ENCODE measurements around the gene KIAA1958. TPM values are rescaled to one million over a fixed set of nuclear protein-coding genes. Genes with fewer than 3 reads are reported as not detected.

The KIAA1958 gene
- polyA plus RNA-seq, 1 donor from 2014 or later = 0.98 TPM

DNA sequence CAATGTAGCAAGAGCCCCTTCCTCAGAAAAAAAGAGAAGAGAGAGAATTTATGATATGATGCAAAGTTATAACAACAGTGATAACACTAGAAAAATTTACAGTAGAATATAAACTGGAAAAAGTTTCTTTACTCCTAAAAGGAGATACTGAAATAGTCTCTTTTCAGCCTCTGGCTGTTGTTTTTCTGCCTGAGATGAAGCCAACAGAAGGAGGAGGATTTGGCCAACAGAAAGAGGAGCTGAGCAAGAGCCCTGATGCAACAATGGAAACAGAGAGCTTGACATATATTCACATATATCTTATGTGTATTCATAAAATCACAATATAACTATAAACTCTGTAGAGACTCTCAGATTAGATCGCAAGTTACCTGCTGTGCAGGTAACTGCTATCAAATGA is 122.2 kb downstream of the KIAA1958 start:
- H3K36me3 Mint-ChIP-seq = peaks cover 6% of the 10 kb centered on the region
- H3K9me3 Mint-ChIP-seq = no peaks in the 10 kb centered on the region
- no peak overlapping the region for H3K4me3 Mint-ChIP-seq
- no peaks in the 10 kb centered on the region for H3K4me1 Mint-ChIP-seq
- H3K27ac Mint-ChIP-seq = no peak overlapping the region
- H3K27me3 Mint-ChIP-seq = no peaks in the 10 kb centered on the region

GRCh38 chr9:112615584-112616266 is 129.1 kb downstream of the KIAA1958 start:
- Mint-ChIP-seq H3K27me3 (no peaks in the 10 kb centered on the region), H3K36me3 (peaks cover 8% of the 10 kb centered on the region)

DNA sequence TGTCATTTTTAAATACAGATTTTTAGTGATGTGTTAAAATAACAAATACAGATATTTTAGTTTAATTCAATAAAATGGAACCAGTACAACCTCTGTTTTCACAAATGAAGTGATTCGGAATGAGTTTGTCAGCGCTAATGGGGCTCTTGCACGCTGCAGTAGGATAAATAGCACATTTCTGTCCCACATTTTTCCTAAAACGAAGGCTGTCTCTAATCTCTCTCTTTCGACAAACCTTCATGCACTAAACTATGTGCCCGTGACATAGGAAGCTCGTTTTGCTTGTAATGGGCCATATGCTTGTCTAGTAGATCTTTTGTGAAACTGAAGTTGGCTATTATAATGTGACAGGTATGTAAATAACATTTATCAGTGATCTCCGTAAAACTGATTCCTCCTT is 130.7 kb downstream of the KIAA1958 start:
- Mint-ChIP-seq H3K27ac (no peak overlapping the region), H3K4me3 (no peak overlapping the region), H3K27me3 (no peaks in the 10 kb centered on the region), H3K36me3 (peaks cover 8% of the 10 kb centered on the region), H3K4me1 (peaks cover 3 to 8% (median 5%) of the 10 kb centered on the region in 3 donors), H3K9me3 (no peaks in the 10 kb centered on the region)

More at GRCh38 chr9:112615584-112616266, 129.1 kb downstream of the KIAA1958 start:
- Mint-ChIP-seq H3K4me1 (peaks cover 0 to 8% (median 5%) of the 10 kb centered on the region in 3 donors), H3K9me3 (no peaks in the 10 kb centered on the region), H3K27ac (no peak overlapping the region), H3K4me3 (no peak overlapping the region)

GRCh38 chr9:112618385-112619009 is 131.9 kb downstream of the KIAA1958 start:
- Mint-ChIP-seq H3K27ac (no peak overlapping the region), H3K27me3 (no peaks in the 10 kb centered on the region), H3K4me1 (peaks cover 3 to 8% (median 5%) of the 10 kb centered on the region in 3 donors), H3K36me3 (peaks cover 8% of the 10 kb centered on the region), H3K4me3 (no peak overlapping the region), H3K9me3 (no peaks in the 10 kb centered on the region)

- no peaks in the 10 kb centered on the region for H3K9me3 Mint-ChIP-seq
- H3K27me3 Mint-ChIP-seq = no peaks in the 10 kb centered on the region
These were observed 133.8 kb downstream of the KIAA1958 start for GRCh38 chr9:112620388-112620787.

GRCh38 chr9:112621018-112621655 is 134.5 kb downstream of the KIAA1958 start:
- H3K4me1 Mint-ChIP-seq = peaks cover 0 to 3% (median 2%) of the 10 kb centered on the region in 3 donors
- peaks cover 5% of the 10 kb centered on the region for H3K36me3 Mint-ChIP-seq
- no peak overlapping the region for H3K4me3 Mint-ChIP-seq
- H3K27me3 Mint-ChIP-seq = no peaks in the 10 kb centered on the region
- H3K9me3 Mint-ChIP-seq = no peaks in the 10 kb centered on the region
- no peak overlapping the region for H3K27ac Mint-ChIP-seq

More at GRCh38 chr9:112620388-112620787, 133.8 kb downstream of the KIAA1958 start:
- Mint-ChIP-seq H3K4me3 (no peak overlapping the region), H3K27ac (no peak overlapping the region), H3K4me1 (peaks cover 3 to 6% (median 4%) of the 10 kb centered on the region in 3 donors), H3K36me3 (peaks cover 5% of the 10 kb centered on the region)

DNA sequence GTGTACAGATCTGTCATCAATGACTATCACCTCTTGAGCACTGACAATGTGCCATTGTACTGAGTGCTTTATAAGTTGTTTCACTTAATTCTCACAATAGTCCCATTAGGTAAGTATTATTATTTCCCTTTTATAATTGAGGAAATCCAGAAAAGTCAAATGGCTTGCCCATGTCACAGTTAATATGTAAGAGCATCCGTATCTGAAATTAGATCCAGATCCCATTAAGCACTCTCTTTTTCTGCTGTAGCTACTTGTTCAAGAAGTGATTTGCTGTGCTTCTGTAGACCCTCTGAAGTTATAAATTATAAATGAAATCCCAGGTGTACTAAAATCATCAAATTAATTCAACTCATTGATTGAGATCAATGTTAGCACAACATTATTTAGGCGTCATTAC is 136.6 kb downstream of the KIAA1958 start:
- H3K4me1 Mint-ChIP-seq = peaks cover 0 to 3% (median 2%) of the 10 kb centered on the region in 3 donors
- peaks cover 1% of the 10 kb centered on the region for H3K36me3 Mint-ChIP-seq
- no peaks in the 10 kb centered on the region for H3K27me3 Mint-ChIP-seq
- H3K27ac Mint-ChIP-seq = no peak overlapping the region
- no peaks in the 10 kb centered on the region for H3K9me3 Mint-ChIP-seq
- H3K4me3 Mint-ChIP-seq = no peak overlapping the region

DNA sequence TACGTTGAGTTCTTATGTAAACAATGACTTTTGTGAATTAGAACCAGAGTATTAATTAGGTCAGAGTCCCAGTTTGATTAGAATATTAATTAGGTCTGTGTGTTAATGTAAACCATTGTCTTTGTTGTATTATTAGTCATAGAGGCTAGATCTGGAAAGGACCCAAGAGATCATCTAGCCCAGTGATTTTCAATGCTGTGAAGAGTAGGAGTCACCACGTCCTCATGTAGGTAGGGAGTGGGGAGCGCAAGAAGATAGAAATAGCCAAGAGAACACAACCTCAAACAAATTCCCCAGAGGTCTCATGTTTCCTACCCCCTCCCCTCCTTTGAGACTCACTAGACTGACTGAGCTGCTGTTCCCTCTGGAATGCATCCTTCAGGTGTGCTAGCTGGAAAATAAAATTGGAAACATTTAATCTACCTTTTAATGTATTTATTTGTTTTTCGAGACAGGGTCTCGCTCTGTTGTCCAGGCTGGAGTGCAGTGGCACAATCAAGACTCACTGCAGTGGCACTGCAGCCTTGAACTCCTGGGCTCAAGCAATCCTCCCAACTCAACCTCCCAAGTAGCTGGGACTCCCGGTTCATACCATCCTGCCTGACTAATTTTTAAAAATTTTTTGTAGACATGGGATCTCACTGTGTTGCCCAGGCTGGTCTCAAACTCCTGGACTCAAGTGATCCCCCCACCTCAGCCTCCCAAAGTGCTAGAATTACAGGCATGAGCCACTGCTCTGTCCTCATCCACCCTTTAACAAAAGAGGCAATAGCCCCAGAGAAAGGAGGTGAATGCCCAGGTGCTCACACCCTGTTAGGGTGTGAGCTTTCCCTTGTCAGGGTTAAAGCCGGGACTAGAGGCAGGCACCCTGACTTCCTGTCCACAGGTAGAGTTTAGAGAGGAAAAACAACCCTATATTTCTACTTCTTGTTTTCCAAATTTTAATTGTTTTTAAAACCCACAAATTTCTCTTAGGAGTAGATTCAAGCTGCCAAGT is 138.4 kb downstream of the KIAA1958 start:
- Mint-ChIP-seq H3K4me3 (no peak overlapping the region), H3K27ac (peak overlapping the region in 1 of 3 donors; percentile 16), H3K4me1 (peaks cover 0 to 3% (median 0%) of the 10 kb centered on the region in 3 donors), H3K36me3 (no peaks in the 10 kb centered on the region), H3K27me3 (no peaks in the 10 kb centered on the region), H3K9me3 (no peaks in the 10 kb centered on the region)

- peaks cover 4% of the 10 kb centered on the region for H3K36me3 Mint-ChIP-seq
- no peak overlapping the region for H3K27ac Mint-ChIP-seq
- no peaks in the 10 kb centered on the region for H3K9me3 Mint-ChIP-seq
- H3K27me3 Mint-ChIP-seq = no peaks in the 10 kb centered on the region
- H3K4me1 Mint-ChIP-seq = peaks cover 0 to 4% (median 1%) of the 10 kb centered on the region in 3 donors
- H3K4me3 Mint-ChIP-seq = no peak overlapping the region
These were observed 143.3 kb downstream of the KIAA1958 start for GRCh38 chr9:112629671-112630485.

DNA sequence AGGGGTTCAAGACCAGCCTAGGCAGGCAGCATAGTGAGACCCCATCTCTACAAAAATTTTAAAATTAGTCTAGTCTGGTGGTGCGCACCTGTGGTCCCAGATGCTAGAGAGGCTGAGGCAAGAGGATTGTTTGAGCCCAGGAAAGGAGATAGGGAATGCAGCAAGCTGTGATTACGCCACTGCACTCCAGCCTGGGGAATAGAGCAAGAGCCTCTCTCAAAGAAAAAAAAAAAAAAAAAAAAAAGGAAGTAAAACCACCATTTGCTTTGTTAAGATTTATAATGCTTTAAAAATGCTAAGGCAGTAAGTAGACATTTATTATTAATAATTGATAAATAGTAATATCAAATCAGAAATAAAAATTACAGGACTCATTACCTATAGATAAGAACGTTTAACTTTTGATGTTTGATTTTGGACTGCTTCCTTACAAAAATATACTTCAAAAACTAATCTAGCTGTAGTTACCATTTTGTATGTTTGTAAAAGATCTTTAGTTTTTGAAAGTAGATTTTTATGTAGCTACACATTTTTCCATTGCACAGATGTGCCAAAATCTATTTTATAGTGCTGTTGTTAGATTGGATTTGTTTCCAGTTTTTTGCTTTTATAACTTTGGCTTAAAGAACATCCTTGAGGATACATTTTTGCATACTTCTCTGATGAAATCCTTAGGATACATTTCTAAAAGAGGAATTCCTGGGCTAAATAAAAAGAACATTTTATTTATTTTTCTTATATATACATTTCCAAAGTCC is 144.9 kb downstream of the KIAA1958 start:
- H3K27me3 Mint-ChIP-seq = no peaks in the 10 kb centered on the region
- H3K4me3 Mint-ChIP-seq = peak overlapping the region in 1 of 4 donors; percentile 52
- H3K27ac Mint-ChIP-seq = no peak overlapping the region
- peaks cover 4% of the 10 kb centered on the region for H3K36me3 Mint-ChIP-seq
- peaks cover 0 to 4% (median 1%) of the 10 kb centered on the region in 3 donors for H3K4me1 Mint-ChIP-seq
- no peaks in the 10 kb centered on the region for H3K9me3 Mint-ChIP-seq

DNA sequence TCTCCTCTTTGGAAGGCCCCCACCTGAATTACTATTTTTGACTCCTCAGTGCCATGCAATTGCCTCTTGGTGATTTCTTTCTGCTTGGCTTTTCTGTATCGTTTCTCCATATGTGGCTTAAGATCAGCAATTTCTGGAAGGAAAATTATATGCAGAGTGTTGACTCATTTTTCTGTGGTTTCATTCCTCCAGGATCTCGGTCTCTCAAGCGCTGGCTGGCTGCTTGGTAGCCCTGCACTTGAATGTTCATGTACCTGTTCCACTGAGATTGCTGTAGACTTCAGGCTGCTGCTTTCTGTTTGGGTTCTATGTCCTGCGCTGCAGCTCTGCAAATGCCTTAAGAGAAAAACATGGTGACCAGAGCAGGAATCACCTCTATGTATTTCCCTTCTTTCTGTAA is 153.7 kb downstream of the KIAA1958 start:
- Mint-ChIP-seq H3K4me1 (no peaks in the 10 kb centered on the region), H3K27me3 (peaks cover 7% of the 10 kb centered on the region), H3K27ac (no peak overlapping the region), H3K4me3 (peak overlapping the region in 1 of 4 donors; percentile 23), H3K36me3 (peaks cover 11% of the 10 kb centered on the region), H3K9me3 (peaks cover 6 to 18% (median 12%) of the 10 kb centered on the region in 3 donors)

DNA sequence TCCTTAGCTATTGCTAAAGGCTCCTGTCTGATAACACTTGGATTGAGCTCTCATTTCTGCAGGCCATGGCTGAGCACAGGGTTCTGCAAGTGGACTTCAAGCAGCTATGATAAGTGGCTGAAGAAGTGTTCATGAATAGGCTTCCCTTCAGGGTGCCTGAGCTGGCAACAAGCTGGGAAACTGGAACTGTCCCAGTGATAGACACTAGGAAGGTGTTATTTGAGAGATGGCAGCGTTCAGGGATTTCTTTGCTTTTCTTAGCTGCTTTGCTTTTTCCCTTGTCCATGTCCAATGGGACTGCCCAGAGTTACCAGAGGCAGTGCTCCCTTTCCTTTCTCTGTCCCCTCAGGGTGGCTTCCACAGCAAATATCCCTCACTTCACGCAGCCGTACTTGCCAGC is 155.5 kb downstream of the KIAA1958 start:
- Mint-ChIP-seq H3K4me3 (peak overlapping the region in 1 of 4 donors; percentile 27), H3K36me3 (peaks cover 19% of the 10 kb centered on the region), H3K27ac (no peak overlapping the region), H3K9me3 (peaks cover 9 to 19% (median 18%) of the 10 kb centered on the region in 3 donors), H3K4me1 (no peaks in the 10 kb centered on the region), H3K27me3 (peaks cover 7% of the 10 kb centered on the region)

DNA sequence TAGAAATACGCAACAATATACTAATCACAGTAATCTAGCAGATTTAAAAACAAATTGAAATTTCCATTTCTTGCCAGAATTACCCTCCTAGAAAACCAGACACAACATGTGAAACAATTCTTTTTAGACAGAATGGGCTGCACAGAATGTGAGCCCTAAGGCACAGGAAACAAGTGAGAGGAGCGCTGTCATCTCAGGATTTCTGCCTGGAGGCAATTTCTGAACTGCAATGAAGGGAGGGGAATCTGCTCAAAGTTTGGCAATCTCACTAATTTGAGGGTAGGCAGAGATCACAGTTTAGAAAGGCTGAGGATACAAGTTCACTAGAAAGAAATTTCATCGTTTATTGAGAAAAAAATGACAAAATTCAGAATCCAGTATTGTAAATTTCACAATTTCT is 161.0 kb downstream of the KIAA1958 start:
- peaks cover 14% of the 10 kb centered on the region for H3K36me3 Mint-ChIP-seq
- no peaks in the 10 kb centered on the region for H3K4me1 Mint-ChIP-seq
- H3K4me3 Mint-ChIP-seq = no peak overlapping the region
- no peak overlapping the region for H3K27ac Mint-ChIP-seq
- peaks cover 13 to 31% (median 23%) of the 10 kb centered on the region in 3 donors for H3K9me3 Mint-ChIP-seq
- peaks cover 4% of the 10 kb centered on the region for H3K27me3 Mint-ChIP-seq

All from IgD-negative memory B cell (primary cell).